ENCODE results near the gene ADK.

- TF ChIP-seq CTCF (conservative IDR thresholded peaks at IDR 0.05; ENCODE audit: low read length) (no peak), EZH2phosphoT487 (IDR thresholded peaks at IDR 0.05; ENCODE audit: borderline replicate concordance) (no peak)
Observed at GRCh38 chr10:74262856-74263255, 111.8 kb downstream of the ADK start.

Data from Loucy (cell line).